ENCODE data around the gene TREM2.
"Not testable (repeated sequence)": the region's sequence is repeated elsewhere in the genome, so short reads cannot be mapped to it uniquely, and the experiment has no call there.

Gene TREM2

DNA sequence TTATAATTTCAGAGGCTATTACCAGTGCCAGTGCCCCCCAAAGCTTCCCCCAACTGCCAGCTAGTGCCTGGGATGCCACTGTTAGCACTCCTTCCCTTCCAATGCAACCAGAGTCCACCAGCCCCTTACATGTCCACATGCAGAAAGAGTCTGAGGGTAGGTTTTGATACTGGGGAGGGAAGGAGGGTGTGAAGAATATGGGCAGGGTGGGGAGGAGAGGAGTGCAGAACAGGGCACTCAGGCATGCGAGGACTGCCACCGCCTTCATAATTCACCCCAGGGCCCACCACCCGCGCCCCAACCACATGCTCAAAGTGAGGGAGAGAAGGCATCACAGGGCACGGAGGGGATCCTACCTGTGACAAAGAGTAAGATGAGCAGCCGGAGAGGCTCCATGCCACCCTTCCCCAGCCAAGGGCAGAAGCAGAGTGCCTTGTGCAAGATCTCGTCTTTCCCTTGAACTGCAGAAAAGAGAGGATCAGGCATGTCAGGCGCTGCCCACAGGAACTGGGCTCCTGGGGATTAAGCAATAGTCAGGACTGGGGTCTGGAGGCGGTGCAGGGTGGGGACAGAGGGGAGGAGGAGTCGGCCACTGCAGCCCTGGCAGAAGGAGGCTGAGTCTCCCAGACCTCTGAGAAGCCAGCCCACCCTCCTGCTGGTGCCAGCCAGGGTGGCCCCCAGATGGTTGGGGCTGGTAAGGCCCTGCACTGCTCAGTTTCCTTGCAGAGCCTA is at the start of gene TREM2:
Gene TREM2, minus strand, starts transcription at position 430 of the 732 bp plus-strand sequence. Its CDS starts 34 bp downstream, at position 396.
- DNase-seq (ENCODE audit: low spot score) = peak; percentile 32

DNA sequence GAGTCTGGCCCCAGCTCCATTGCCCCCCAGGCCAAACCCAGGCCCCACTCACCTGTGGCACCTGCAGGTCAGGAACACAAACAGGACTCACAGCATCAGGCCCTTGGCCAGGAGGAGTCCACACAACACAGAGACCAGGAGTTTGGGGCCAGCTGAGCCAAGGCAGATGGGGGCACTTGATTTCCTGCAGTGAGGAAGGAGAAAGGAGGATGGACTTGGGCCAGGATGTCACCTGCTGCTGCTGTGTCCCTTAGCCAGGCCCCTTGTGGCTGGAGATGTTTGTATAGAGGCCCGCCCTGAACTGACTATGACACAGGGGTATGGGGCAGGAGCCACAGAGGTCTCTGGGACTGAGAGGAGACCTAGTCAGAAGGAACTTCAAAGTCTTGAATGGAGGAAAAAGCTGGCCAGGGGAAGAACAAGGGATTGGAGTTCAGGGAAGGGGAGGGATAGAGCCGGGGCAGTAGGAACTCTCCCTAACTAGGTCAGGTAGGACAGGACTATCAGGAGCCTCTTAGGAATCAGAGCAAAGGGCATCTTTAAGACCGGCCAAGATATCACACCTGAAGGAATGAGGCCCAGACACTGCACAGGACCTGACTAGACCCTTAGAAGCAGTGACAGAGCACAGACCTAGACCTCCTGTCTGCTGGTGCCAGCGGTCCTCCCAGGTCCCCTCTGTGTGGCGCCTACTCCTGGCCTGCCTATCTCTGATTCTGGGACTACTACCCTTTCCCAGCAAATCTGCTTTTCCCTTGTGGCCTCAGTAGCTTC is 46.8 kb upstream of the TREM2 start:
- no peak for DNase-seq (ENCODE audit: low spot score)

DNA sequence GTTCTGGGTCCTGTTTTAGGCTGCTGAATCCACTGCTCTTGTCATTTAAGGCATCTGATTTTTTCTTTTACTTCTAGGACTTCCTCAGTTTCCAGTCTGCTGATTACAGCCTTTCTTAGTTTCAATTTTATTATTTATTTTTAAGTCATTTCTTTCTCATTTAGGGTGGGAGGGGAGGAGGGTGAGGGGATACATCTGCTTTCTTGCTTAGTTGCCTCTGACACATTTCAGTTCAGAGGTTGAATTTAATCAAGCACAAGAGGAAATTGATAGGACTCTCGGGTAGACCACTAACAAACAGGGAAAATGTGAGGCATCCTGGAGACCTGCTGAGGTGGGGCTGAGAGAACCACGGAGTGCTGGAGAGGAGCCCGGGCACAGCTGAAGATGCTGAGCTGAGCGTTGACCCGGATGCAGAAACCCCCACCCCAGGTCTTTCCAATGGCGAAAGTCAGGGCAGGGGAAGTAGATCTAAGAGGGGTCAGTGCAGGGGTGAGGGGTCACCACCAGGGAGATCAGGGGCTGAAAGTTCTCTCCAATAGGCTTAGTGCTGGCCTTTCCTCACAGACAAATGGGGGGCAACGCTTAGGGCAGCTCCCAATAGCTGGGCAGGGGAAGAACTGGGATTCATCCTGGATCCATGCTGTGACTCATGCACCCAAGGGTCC is 45.7 kb upstream of the TREM2 start:
- DNase-seq (ENCODE audit: low spot score) = no peak

DNA sequence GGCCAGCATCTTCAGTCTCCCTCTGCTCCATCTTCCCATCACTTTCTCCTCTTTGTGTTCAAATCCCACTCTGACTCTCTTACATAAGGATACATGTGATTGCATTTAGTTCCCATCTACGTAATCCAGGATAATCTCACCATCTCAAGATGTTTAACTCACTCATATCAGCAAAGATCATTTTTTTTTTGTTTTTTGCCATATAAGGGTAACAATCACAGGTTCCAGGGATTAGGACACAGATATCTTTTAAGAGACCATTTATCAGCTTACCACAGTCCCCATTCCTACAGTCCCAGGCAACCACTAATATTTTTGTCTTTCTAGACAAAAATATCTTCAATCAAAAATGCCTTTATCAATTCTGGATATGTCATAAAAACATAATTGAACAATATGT is 41.2 kb upstream of the TREM2 start:
- no peak for DNase-seq (ENCODE audit: low spot score)

DNA sequence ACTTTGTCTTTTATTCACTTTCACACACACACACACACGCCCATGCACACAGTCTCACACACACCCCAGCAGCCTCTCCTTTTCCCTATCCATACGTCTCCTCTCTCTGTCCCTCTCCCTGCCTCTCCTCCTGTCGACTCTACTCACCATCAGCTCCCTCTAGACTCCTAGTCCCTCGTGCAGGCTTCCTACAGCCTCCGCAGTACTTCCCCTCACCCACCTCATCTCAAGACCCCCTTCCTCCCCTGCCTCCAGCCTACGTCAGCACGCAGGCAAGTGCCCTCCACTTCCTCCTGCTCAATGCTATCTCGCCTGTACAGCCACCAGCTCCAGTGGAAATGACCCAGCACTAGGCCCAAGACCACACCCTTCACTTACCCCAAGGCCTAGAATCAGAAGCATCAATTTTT is 38.9 kb upstream of the TREM2 start:
- DNase-seq (ENCODE audit: low spot score) = no peak

DNA sequence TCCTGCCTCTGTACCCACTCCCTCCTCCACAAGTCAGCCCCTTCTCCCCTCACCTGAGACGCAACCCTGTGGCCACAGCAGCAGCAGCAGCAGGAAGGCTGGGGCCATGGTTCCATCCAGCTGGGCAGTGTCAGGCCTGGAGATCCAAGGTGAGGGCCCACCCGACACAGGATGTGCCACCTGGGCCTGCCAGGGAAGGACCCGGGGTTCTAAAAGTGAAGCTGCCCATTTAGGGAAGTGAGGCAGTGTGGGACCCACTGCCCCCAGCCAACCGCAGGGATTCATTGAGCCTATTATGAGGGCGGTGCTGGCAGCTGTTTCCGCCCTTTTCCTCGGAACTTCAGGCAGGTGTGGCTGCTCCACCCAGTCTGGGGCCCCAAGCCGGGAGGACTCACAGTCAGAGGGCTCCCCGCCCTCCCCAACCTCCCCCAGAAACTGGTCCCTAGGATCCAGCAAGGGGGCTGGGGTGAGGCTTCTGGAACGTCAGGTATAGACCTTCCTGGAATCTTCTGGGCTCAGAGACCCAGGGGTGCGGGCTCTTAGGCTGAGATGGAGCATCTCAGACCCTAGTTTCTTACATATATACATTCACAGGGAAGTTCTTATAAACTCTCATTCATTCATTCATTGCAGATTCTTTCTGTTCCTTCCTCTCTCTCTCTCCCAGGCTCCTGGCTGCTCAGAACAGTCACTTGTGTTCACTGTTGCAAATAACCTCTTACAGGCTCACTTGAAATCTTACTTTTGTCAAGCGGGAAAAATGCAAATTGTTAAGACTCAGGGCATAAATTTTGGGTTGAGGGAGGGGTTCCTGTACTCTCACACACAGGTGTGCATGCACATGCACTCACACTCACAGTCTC is 38.2 kb upstream of the TREM2 start, which contains the start of gene TREML2:
Gene TREML2, minus strand, starts transcription at position 249 of the 863 bp plus-strand sequence. Its CDS starts 141 bp downstream, at position 108.
- DNase-seq (ENCODE audit: low spot score) = no peak

DNA sequence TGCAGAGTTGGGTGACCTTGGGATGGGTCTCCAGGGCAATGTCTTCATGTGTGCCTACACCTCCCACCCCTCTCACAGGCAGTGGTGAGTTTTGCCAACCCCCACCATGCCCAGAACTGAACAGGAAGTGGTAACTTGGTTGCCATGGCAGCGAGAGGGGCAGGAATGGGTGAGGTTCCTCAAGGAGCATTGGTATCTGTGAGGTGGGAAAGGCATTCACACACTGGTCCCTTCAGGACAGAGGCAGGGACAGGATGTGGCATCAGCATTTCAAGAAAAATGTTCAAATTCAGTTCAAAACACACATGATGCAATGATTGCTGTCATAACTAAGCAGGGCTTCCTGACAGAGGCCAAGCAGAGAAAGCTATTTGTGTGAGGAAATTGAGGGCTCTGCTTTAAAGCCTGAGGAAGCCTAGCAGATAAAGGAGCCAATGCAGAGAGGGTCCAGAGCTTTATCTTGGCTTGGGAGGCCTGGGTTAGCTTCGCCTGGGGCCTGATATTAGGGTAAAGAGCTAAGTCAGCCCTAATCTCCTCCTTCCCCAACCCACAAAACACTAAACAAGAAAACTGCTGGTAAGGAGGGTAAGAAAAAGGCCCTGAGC is 37.5 kb upstream of the TREM2 start:
- DNase-seq (ENCODE audit: low spot score) = peak; percentile 8

DNA sequence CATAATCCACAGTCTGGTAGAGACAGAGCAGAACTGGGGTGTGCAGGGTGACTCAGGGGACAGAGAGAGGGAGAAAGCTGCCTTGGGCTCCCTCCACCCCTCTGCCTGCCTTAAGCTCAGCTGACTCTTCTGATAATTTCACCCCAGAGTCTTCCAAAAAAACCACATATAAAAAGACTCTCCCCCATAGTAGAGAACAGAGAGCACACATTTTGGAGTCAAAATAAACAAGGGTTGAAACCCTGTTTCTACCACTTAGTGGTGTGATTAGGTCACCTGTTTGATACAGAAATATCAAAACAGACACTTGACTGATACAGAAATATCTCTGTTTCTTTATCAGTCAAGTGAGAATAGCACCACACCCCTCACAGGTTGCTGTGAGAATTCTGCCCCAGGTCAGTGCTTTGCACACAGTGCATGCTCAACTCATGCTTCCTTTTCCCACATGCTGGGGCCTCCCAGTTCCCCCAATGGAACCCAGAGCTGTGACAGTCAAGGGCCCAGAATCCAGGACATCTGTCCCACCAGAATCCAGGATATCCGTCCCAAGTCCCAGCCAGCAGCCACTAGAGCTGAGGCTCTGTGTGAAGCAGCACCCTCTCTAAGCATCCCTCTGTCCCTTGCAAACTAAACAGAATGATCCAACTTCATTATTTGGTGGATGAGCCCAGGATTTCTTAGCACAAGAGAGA is 36.8 kb upstream of the TREM2 start:
- DNase-seq (ENCODE audit: low spot score) = no peak

DNA sequence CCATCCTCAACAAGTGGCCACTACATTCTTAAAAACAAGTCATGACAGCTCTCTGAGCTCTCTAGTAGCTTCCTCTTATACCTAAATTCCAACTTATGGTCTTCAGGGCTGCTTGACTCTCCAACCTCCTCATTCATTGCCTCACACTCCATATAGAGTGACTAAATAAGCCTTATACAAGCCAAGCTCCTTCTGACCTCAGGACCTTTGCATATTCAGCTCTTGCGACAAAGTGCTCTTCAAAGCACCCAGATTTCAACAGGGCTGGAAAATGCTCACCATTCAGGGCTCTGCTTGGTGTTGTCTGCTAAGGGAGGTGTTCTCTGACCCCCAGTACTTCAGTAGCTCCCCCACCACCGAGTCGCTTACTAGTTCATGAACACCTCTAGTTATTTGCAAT is 34.3 kb upstream of the TREM2 start:
- no peak for DNase-seq (ENCODE audit: low spot score)

DNA sequence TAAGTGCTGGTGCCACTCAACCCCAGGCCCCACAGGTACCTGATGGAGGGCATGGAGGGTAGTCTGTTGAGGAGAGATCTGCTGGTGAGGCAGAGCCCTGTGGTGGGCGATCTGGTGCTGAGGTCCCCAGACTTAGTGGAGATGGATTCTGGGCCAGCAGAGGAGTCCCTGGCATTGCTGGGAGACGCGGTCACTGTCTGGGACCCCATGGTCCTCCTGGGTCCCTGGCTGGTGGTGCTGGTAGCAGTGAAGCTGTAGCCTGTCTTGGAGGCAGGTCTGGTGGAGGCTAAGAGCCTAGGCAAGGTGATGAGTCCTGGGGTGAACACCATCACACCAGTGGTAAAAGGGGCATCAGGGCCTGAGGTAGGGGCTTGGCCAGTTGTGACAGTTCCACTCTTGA is 31.5 kb upstream of the TREM2 start:
- DNase-seq (ENCODE audit: low spot score) = no peak

DNA sequence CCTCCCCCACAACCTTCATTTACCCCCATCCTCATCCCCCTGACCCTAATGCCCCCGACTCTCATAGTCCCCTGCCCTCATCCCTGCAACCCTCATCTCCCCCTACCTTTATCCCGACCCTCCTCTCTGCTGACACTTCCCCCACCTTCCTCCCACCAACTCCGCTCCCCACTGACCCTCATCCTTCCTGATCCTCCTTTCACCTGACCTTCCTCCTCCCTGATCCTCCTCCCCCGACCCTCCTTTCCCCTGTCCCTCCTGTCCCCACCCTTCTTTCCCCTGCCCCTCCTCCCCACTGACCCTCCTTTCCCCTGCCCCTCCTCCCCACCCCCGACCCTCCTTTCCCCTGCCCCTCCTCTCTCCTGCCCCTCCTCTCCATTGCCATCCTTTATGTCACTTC is 31.0 kb upstream of the TREM2 start:
- no peak for DNase-seq (ENCODE audit: low spot score)

DNA sequence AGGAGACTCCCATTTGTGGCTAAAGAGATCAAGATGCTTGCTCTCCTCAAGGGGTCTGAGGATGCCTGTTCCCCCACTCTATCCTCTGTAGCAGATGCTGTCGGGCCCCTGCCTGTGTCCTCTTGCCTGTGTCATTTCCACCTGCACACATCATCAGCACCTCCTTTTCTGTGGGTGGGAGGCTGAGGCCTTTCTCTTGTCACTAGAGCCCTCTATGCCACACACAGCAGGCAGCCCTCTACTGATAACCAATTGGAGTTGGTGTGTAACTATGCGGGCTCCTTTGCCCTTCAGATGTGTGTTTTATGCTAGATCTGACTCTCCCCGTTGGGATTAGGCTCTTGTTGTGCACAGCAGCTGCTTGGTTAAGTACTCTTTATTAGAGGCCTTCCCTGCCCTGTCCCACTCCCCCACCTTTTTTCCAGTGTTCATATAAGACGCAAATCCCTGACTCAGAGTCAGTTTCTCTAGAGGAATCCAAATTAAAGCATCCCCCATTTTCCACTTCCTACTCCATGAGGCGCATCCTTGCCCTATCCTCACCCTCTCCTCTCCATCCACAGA is 30.3 kb upstream of the TREM2 start:
- DNase-seq (ENCODE audit: low spot score) = no peak

DNA sequence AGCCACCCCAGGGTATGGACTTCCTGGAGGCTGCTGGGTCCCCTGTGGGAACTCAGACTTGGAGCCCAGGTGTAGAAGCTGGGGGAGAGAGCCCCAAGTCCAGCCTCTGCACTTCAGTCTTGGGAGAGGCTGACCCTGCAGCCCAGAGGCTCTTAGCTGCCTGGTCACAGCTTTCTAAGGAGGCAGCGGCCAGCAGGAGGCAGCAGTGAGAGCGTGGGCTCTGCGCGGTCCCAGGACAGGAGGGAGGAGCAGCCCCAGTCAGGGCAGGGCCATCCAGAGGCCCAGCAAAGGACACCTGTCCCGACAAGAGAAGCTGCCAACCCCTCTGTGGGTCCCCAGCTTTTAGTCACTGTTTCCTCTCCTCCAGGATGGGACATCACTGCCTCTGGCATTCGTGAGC is 28.7 kb upstream of the TREM2 start:
- no peak for DNase-seq (ENCODE audit: low spot score)

DNA sequence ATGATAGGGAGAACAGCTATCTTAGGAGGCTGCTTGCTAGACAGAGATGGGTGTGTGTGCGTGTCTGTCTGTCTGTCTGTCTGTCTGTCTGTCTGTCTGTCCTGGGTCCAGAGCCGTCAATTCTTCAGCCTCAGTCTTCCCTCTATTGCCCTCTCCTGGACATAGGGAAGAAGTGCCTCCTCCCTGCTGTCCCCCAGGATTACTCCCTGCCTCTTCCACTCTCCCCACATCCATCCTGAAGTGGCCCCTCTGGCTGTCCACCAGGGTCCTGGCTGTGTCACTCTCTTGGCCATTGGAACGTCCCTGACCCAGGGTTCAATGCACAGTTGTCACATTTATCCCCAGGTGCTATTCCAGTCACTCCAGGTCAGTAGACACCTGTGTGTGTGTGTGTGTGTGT is 27.9 kb upstream of the TREM2 start:
- no peak for DNase-seq (ENCODE audit: low spot score)

DNA sequence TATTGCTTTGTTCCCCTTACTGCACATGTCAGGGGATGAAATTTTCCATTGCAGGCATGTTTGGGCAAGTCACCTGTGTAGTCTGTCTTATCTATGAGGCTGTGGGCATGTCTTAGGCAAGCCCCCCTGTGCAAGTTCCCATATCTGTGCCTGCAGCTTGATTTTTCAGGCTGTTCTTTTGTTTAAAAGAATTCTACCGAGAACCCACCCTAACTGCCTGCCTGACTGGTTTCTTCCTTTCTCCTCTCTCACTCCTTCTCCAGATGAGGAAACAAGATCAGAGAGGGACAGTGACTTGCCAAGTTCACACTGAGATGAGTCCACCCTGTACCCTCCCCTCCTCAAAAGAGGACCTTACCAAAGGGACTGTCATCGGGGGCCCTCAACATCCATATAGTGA is 27.1 kb upstream of the TREM2 start:
- no peak for DNase-seq (ENCODE audit: low spot score)

DNA sequence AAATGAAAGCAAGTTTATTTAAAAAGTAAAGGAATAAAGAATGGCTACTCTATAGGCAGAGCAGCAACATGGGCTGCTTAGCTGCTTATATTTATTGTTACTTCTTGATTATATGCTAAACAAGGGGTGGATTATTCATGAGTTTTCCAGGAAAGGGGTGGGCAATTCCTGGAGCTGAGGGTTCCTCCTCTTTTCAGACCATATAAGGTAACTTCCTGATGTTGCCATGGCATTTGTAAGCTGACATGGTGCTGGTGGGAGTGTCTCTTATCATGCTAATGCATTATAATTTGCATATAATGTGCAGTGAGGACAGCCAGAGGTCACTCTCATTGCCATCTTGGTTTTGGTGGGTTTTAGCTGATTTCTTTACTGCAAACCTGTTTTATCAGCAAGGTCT is 26.1 kb upstream of the TREM2 start:
- DNase-seq (ENCODE audit: low spot score) = not testable (repeated sequence)

DNA sequence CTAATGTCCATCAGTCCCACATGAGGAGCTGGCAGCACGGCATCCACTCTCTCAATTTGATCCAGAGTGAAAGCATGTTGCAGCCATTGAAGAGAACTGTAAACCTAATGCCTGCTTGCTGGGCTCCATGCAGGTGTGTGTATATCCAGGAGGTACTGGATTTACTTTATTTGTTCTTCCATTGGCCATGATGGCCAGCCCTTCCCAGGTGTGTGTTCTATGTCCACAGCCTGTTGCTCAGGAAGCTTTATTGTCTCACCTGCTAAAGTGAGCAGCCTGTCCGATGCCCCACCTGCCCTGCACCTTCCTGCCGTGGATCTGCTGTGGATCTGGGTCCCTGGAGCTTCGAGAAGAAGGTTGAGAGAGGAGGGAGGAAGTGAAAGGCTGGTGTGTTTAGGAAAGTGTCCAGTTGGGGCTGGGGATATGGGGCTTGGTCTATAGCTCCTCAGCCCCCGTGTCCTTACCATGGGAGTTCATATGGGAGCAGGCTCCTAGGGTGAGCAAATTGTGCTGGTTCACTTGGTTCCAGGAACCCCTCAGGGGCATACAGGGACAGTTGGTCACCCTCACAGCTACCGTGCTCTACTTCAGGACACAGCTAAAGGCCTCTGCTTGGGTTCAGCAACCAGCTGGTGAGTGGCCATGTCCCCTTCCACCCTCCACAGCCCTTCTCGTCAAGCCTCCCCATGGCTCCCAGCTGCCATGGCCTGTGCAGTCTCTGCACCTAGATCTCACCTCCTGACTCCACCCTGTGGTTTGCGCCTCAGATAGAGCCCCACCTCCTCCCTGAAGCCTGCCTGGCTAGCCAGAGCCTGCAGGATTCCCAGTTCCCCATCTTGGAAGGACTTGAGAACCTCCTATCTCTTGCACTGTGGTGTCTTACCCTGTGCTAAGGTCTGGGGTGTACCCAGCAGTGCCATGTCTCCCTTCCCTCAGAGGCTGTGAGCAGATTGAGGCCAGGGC is 25.3 kb upstream of the TREM2 start:
- no peak for DNase-seq (ENCODE audit: low spot score)

DNA sequence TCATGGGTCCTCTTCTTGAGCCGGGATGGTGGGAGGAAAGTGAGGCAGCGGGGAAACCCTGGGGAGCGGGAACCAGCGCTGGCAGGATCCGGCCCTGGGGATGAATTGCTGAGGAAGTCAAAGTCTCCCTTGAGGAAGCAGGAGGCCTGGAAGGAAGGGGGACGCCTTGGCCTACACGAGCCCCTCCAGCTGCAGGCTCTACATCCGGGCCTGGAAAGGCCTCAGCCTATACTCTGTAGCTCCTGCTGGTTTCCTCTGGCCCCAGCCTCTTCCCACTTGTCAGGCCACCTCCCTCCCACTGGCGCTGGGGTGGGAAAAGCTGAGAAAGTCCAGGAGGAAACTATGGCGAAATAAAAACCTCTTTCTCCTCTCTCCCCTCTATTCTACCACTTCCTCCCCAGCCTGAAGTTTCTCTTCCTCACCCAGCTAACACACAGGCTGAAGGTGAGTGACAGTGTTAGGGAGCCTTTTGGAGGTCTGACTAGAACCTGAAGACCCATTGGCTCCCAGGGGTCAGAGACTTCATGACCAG is 23.2 kb upstream of the TREM2 start:
- DNase-seq (ENCODE audit: low spot score) = peak; percentile 5

DNA sequence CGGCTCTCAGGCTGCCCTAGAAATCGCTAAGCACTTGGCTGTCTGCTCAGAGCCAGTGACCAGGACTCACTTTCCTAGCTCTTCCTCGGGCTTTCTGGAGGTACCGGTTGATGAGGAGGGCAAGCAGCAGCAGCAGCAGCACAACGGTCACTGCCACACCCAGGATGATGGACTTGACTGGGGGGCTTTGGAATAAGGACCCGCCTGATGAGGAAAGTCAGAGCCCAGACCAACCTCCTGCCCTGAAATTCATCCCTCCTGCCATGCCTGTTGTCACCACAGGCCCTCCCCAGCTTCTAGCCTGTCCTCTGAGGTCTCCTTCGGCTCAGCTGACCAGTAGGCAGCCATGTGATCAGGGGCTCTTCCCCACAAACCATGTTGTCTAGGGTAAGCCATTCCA is 21.8 kb upstream of the TREM2 start:
- DNase-seq (ENCODE audit: low spot score) = no peak

Data from pons (tissue), 1 donor.